Stimulated activated CD4-positive, alpha-beta T cell treated with anti-CD3 and anti-CD28 coated beads, Interleukin-4, amount 100 ng/mL, for 48 hours (primary cell): ENCODE data around the gene COMMD6.

Experiments used
- DNase-seq, 2 donors: peaks; one replicate each; pipeline ENCODE4 v3.0.0-alpha.2; 2020; ENCODE audit warnings: low read depth in 2 of 2

COMMD6 gene

DNA sequence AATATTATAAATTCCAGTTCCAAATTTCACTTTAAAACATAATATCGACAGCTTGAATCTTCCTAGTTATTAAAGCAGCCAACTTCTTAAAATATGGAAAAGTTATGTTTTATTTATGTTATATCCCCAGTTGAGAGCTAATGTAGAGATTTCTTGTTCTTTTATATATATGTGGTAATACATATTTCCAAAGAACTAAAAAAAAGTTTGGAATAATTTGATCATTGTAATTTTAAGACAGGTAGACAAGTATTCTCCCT is 54.9 kb downstream of the COMMD6 start:
- no peak for DNase-seq

DNA sequence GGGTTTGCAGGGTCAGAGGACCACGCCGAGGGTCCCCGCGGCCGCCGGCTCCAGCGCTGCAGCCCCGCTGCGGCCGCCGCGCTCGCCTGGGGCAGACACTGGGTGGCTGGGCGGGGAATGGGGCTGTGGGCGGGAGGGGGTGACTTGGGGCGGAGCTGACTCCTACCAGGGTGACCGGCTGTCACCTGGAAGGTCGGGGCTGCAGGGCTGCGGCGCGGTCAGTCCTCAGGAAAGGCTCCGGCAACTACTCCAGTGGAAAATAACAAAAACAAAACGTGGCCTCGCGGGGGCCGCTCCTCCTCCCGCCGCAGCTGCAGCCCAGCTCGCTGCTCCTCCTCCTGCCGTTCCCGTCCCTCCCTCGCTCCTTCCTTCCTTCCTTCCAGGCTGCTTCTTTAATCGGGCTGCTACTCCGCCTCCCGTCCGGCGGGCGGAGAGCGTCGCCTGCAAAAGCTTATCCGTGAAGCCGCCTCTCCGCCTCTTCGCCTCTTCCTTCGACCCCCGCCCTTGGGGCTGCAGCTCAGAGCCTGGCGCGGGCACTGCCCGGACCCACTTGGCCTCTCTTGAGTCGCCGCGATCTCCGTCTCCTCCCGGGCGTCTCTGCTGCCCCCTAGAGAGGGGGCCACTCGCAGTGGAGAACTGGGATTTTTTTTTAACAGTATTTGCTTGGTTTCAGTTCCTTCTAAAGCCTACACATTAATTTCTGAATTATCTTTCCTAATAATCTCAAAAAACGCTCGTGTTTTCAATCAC is 55.4 kb downstream of the COMMD6 start, which contains the start of gene TBC1D4:
TSS of gene TBC1D4 (minus strand) at position 100 of the 750 bp plus-strand sequence. CDS start 402 bp downstream, outside the sequence.
- peak; percentile 40 to 49 for DNase-seq

DNA sequence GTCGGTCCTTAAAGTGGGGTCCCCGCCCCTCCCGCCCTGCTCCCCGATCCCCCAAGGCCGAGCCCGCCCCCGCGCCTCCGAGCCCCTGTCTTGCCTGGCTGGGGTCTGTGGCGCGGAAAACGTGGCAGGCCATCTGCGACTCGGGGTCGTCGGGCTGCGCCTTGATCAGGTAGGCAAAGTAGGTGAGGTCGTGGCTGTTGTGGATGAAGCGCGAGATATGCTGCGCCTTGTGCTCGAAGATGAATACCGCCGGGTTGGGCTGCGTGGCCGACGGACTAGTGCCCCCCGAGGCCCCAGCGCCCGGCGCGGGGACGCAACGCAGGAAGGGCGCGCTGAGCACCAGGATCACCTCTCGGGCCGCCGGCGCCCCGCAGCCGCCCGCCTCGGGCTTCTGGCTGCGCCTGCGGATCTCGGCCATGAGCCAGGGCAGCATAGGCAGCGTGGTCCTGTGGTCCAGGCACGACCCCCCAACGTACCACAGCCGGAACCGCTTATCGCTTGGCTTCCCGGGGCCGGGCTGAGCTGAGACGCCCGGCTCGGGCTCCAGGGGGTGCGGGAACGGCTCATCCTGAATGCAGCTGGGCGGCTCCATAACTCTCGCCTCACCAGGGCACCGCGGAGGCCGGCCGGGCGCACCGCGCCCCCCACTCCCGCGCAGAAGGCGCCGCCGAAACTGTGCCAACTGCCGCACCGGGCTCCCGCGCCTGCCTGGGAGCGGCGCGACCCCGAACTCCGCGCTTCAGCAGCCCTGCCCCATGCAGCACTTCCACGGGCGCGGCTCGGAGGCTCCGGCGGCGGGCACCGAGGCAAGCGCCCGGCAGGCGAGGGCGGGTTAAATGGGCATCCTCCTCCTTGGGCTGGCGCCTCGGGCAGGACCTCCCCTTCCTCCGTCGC is 56.2 kb downstream of the COMMD6 start:
- peak in 1 of 2 donors; percentile 11 for DNase-seq

DNA sequence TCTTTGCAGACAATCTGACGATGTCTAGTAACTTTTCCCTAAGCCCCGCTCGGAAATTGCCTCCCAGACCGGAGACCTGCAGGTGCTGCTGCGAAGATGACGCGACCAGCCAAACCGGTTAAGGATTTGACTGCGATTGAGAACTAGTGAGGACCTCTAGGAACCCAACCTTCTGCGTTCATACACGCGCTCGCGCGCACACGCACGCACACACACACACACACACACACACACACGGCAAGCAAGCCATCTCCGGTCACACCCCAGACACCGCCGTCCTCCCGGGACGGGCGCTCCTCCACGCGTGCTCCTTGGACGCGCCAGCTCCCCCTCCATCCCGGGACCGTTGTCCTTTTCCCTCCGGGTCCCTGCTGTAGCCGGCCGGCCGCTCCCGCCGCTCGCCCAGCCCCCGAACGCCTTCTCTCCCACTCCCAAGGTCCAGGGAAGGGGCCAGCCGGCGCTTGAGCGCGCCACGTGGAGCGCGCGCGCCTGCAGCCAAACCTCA is 56.9 kb downstream of the COMMD6 start:
- no peak for DNase-seq

DNA sequence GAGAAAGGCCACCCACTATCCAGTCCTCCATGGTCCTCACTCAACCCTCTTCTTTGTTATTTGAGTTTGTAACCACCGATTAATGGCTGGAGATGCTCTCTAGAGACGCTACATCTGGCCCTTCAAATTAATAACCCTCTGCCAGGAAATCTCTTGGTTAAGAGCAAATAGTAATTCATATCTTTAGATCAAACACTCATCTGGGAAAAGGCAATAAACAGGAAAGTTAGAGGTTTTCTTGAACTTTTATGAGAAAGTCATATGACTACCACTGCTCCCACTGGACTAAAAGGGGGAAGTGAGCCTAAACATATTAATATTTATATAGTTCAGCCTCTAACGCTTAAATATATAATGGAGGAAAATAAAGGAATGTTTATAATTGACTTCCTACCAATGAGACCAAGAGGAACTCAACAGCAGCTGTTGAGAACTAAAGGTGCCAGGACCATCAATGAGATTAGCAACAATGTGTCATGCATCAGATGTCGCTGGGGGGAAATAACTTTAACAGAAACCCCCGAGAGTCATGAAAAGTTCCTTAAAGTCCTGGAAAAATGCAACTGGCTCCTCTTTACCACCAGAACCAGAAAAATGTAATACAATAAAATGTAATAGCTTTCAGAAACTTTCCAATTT is 58.4 kb downstream of the COMMD6 start:
- no peak for DNase-seq

- no peak for DNase-seq
These were observed 59.0 kb downstream of the COMMD6 start for GRCh38 chr13:75478659-75479058.
